Daoy (cell line): ENCODE data around the gene HLA-DOB. TPM values are rescaled to one million over a fixed set of nuclear protein-coding genes. Genes with fewer than 3 reads are reported as not detected.

Experiments
- DNase-seq: peaks from one replicate; pipeline ENCODE4 v3.0.0-alpha.2; 2015; ENCODE audit warnings: low read depth
- total RNA-seq: library from RNA; depleted of rRNA; stranded (reverse); fragments of >200 nt; shearing (Covaris generic); gene quantifications from 2 replicates; pipeline ENCODE4 v1.2.3, GENCODE V29; 2014

The HLA-DOB gene
- total RNA-seq, 1 experiment from 2014 or later = 0.63 TPM

DNA sequence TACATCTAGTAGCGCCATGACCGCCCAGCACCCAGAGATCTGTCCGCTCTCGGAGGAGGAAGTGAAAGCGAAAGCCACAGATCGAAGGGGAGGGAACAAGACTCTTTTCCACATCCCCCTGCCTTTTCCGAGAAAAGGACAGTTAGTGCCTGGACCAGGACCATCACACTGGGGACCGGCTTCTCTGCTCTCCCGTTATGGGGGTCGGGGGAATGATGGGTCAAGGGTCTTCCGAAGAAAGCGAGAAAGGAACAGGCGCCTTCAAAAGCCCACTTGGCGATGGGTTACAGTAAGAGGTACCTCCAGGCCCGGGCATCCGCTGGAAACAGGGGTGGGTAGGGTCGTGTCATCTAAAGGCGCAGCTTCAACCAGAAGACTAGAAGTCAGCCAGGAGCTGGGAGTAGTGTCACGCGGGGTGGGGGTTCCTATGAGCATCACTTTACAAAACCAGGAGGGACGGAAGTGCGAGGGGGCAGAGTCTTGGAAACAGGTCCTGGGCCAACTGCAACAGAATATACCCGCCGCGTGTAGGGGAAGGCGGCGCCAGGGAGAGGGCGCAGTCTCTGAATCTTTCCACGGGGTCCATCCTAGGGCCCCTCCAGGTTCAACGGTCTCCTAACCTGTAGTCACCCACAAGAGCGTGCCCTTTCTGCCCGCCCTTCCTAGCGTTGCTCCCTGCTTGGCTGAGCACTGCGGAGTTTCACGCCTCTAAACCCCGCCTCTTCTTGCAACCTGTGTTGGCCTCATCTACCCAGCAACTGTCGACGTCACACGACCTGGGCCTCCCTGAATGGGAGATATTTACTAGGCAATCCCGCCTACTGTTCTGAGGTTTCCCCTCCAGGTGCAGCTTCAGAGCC lies 27.4 kb upstream of the HLA-DOB start, which contains the start of gene PSMB8:
PSMB8 (minus strand) TSS at position 69 of the 860 bp plus-strand sequence; CDS start at position 18, 51 bp downstream.
- peak; percentile 97 for DNase-seq

DNA sequence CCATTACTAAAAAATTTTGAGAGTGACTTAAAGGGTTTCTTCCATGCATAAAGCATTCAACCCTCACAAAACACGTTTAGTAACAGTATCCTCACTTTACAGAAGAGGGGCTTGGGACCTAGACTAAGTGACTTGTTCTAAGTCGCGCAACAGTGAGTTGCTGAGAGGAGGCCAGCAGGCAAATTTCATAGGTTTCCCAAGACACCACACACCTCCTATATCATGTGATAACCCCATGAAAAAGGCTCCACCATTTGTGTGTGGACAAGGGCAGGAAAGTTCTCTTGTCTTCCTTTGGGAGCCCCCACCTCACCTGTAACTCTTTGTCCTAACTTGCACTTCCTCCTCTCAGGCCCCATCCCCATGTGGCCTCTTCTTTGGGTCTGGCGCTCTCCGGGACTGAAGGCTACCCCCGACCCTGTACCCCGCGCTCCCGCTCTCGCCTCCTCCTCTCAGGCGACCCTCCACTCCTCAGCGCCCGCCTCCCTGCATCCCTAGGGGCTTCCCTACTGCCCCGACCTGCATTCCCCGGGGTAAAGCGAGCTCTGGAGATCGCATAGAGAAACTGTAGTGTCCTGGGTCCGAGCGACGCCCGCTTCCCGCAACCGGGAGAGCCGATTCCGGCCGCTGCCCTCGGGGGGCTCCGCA lies 26.7 kb upstream of the HLA-DOB start:
- DNase-seq = no peak

DNA sequence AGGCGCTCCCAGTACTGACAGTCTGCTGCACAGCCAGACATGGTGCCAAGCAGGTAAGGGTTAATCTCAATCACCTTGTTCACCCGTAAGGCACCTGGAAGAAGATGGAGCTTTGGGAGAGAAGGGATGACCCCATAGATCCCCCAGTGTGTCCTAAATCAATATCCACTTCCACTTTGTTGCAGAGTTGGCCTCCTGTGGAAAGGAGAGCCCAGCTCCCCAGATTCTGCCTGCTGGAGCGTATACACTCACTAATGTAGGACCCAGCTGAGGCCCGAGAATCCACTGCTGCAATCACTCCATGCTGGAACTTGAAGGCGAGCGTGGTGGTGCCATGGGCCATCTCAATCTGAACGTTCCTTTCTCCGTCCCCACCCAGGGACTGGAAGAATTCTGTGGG lies 25.9 kb upstream of the HLA-DOB start:
- DNase-seq = no peak

DNA sequence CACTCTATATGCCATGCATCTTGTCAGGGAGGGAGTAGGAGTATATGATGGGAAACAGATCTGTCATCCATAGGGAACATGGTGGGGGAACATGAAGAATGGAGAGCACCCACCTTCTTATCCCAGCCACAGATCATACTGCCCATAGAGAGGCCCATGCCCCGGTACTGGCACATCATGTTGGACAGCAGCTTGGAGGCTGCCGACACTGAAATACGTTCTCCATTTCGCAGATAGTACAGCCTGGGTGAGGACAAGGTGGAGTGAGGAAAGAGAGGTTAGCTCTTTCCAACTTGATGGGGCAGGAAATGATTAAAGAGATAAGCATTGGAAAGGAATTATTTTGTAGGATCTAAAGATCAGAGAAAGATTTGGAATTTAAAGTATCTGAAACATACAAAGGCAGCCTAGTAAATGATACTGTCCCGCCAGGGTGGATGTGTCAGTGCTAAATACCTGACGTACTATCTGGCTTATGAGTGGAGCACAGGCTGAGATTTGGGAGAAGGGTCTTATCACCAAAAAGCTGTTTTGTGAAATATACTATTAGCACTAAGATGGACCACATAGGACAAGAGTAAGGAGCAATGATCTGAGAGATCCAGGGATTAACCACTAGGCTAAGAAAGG lies 25.3 kb upstream of the HLA-DOB start:
- DNase-seq = no peak

DNA sequence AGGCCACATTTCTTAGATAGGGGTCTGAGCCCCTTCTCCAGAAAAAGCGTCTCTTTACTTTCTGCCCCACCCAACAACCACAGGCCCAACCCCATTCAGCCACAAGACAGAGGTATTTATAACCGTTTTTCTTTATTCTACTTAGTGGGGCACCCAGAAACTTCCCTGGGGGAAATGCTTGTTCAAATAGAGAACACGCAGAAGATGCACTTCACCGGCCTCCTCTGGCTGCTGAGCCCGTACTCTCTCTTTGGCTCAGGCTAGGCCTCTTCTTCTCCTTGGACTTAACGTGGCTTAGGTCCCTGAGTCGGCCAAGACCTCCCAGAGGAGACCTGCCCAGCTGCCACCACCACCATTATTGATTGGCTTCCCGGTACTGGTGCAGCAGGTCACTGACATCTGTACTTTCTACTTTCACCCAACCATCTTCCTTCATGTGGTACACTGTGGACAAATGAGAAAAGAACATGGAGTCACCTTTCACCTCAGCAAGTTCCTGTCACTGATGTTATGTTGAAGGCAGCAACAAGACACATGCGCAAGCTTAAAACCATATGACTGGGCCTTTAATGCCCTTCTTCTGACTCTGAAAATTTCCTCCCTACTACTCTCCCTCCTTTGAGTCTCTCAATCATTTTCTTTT lies 23.9 kb upstream of the HLA-DOB start:
- DNase-seq = no peak

DNA sequence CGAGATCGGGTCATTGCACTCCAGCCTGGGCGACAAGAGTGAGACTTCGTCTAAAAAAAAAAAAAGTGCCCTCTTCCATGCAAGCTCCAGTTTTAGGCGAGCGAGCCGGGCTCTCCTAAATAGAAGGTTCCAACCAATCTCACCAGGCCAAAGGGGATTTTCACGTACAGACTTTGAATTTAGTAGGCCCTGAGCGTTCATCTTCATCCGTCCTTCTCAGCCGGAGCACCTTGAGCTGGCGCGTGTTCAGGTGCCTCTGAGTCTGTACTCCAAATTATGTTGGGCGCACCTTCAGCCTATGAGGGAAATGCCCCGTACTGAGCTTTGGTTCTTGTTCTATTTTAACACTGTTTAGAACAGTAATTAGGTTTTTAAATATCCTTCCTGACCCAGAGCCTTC lies 22.6 kb upstream of the HLA-DOB start:
- no peak for DNase-seq

DNA sequence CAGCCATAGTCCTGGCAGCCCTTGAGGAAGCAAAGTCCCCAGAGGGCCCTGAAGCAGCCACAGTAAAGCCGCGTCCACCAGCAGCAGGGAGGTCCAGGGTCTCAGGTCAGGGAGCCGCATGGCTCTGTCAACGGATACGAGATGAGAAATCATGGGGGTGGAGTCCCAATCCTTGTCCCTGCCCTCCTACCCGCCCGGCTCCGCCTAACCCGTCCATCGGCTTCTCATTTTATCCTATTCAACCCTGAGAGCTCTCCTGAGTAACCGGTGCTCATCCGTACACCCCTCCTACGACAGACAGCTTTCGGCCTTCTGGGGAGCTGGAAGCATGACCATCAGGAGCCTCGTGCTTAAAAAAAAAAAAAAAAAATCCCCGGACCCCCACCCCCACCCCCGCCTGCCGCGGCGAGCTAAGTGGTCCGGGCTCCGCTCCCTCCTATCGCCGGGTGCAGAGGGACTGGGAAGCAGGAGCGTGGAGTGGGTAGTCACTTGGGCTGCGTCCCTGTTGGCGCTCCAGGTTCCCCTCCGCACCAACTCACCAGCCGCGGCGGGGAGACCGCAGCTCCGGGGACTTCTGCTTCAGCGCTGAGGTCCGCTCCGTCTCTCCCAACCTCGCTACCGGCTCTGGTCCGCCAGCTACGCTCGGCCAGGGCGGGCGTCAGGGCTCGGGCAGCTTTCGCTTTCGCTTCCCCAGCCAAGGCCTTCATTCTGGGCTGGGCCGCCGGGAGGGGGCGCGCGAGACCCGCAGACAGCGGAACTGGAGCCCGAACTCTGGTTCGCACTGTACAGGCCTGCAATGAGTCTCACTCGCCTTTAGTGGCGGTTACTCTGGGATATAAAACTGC lies 21.5 kb upstream of the HLA-DOB start, which contains the start of gene TAP2:
TAP2 (minus strand) TSS at position 626 of the 845 bp plus-strand sequence; CDS start at position 120, 506 bp downstream.
- DNase-seq = peak; percentile 98

DNA sequence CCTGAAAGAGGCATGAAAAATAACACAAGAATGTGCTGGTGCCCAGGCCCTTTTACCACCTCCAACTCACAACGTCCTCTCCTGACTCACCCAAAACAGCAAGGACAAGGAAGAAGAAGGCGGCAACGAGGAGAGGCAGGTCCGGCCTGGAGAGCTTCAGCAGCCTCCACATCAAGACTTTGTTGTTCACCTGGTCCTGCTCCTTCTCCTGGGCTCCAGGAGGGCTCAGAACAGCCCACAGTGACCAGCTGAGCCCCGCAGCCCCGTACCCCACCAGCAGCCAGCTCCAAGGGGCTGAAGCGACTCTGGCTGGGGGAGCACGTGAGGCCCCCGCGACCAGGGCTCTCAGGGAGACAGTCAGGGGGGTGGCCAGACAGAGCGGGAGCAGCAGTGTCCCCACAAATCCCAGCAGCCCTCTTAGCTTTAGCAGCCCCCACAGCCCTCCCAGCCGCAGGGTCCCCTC lies 20.9 kb upstream of the HLA-DOB start:
- DNase-seq = peak; percentile 54

DNA sequence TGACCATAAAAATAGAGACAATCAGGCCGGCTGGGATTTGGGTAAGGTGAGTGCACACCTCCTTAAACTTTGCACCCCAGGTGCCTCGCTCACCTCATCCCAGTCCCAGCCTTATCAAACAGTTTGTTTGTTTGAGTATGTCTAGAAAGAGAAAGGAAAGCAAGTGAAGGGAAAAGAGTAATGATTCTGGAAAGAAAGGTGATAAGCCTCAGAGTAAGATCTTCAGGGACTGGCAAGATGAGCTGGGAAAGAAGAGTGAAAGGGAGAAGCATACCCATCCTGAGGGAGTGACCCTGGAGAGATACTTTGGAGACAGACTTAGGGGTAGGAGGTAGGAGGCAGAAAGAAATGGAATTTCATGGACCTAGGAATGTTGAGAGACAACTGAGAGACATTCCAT lies 20.1 kb upstream of the HLA-DOB start:
- DNase-seq = no peak

DNA sequence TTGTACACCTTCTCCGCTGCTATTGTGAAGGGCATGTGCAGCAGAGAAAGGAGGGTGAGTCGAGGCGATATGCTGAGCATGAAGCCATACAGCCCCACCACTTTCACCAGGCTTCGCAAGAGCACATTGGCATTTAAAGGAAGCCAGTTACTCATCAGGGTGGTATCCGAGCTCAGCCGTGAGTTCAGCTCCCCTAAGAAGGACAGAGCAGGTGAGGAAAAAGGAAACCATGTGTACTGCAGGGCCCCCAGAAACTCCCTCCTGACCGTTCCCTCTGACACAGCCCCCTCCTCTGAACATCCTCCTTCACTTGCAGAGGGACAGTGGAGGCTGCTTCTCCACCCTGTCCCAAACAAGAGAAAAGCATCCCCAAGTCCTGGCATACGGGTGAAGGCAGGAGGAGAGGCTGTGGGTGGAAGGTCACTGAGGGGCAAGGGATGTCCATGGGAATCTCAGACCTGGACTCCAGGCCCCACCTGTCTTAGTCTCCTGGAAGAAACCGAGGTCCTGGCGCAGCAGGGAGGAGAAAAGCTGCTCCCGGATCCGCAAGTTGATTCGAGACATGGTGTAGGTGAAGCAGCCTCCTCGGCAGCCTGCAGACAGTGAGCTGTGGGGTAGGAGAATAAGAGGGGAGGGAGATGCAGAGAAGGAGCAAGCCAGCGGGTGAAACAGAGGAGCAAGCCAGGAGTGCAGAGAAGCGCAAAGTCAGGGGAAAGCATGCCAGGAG lies 18.5 kb upstream of the HLA-DOB start:
- DNase-seq = no peak

DNA sequence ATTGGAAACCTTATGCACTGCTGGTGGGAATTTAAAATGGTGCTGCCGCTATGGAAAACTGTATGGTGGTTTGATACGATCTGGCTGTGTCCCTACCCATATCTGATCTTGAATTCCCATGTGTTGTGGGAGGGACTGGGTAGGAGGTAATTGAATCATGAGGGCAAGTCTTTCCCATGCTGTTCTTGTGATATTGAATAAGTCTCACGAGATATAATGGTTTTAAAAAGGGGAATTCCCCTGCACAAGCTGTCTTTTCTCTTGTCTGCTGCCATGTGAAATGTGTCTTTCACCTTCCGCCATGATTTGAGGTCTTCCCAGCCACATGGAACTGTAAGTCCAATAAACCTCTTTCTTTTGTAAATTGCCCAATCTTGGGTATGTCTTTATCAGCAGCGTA lies 16.9 kb upstream of the HLA-DOB start:
- no peak for DNase-seq

DNA sequence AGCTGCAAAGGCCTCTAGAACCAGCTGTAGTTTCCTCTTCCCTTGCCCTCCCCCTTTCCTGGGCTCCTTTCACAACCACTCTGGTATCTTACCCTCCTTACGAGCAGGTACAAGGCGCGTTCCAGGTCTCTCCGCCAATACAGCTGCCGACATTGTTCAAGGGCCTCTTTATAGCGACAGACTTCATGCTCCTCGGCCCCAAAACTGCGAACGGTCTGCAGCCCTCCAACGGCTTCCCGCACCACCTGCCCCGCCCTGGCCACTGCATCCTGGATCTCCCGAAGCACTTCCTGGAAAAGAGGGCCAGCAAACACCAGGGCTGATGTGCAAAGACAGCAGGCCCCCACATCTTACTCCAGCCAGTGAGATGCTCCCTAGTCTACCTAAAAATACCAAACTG lies 15.7 kb upstream of the HLA-DOB start:
- DNase-seq = no peak

DNA sequence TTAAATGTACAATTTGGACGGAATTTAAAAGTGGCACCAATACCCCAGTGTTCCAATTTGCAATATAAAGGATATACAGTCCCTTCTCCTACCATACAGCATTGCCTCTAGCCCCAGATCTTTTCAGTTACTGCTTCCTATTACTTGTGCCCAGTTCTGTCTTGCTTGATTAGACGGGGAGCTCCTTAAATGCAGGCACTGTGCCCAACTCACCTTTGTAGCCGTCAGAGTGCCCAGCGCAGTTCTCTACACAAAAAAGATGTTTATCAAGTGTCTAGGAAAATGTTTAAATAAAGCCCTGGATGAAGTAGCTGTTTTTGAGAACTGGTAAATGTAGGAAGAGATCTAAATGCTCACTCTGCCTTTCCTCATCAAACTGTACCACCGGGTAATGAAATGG lies 14.1 kb upstream of the HLA-DOB start:
- no peak for DNase-seq

DNA sequence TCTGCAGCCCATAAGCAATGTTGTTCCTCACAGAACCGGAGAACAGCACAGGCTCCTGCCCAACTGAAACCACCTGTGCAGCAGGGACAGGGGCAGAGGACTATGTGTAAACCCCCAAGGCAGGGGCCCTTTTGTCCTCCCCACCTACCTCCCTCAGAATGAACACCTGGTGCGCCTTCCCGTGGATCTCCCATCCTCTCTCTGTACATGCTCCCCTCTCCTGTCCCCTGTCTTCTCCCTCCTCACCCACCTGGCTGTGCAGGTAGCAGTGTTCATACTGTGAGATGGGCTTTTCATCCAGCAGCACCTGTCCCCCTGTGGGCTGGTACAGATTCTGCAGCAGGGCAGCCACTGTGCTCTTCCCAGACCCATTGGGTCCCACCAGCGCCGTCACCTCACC lies 13.2 kb upstream of the HLA-DOB start:
- no peak for DNase-seq

DNA sequence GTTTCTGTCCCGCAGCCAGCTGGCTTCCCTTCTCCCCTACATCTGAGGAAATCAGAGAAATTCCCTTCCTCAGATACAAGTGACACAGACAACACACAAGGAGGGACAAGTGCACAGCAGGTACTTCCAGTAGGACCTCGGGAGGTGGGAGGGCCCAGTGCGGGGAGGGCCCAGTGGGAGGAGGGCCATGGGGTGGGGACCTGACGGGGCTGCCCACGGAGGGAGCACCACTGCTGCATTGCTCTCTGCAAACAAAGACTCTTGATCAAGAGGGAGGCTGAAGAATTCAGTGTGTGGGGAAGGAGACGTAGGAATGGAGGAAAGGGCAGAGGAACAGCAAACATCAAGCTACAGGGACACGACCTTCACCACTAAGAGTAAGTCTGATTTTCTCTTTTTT lies 12.7 kb upstream of the HLA-DOB start:
- no peak for DNase-seq

DNA sequence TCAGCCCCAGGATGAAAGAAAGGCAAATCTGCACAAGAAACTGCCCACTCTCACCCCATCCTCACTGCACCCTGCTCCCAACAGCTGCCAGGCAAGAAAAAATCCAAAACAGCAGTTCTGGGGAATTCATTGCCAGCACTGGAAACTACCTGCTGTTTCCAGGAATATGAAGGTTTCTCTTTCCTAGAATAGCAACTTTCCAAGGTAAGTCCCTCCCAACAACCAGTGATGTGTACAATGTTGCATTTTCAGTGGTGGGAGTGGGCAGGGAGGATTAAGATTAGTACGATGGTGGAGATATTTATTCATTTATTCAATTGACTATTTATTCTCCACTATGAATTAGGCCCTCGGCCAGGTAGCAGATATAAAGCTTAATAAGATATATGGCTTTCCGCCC lies 10.2 kb upstream of the HLA-DOB start:
- no peak for DNase-seq

DNA sequence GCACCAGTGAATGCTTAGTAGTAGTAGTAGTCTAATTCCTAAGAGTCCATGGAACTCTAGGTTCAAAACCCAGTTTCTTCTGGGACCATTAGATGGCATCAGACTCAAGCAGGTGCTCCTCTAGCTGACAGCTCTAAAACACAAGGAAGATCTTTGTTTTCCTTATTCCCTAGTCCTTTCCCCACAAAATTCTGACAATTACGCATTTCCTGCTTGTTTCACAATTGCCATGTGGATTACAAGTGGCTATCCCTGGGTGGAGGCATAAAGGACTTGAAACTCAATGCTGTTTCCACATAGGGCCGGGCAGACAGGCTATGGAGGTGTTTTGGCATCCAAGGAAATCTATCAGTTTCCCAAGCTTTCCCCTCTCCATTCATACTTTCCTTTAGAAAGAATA lies 9.2 kb upstream of the HLA-DOB start:
- no peak for DNase-seq

DNA sequence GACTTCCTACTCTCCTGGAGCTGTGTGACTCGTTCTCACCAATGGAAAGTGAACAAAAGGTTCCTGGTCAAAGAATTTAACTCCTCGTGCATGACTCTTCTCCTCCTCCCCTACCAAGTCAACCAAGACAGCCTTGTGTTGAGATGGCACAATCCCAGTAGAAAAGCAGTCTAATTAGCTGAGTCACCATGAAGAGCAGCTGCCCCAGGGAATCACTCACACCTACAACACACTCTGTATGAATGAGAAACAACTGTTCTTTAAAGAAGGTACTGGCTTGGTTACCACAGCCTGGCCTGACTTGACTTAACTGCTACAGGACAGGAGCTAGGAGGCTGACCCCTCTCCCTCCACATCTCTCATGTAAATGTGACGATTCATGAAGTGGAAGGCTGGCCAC lies 2.9 kb upstream of the HLA-DOB start:
- peak; percentile 83 for DNase-seq

DNA sequence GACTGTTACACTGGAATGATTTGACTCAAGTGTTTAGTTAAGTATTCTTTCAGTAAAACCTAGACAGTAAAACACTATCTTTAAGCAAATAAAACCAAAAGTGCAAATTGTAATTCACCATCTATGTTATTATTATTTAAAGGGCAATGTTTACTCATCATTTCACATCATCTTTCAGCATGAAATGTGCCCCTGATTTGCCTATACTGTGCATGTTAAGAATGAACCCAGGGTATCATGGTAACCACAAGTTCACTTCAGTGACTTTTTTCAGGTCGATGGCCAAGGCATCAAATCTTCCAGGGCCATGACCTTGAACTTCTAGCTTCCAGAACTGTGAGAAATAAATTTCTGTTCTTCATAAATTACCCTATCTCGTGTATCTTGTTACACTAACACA lies 2.1 kb upstream of the HLA-DOB start:
- DNase-seq = no peak

DNA sequence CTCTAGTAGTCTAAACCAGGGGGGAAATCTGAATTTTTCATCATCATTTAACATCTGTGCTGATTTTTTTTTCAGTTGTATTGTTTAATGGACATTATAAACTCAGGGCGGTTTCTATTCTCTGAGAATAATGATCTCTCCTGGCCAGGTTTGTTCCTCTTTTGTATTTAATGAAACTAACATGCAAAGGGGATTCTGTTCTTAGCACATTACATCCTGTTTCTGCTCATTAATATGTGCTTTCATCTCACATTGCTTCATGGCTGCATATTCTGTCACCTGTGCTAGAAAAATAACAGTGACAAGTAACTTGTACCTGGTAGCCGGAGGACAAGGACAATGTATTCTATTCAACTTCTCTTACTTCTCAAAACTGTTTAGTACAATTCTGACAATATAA lies 806 bp downstream of the HLA-DOB start:
- no peak for DNase-seq
